HUES64 (cell line): ENCODE results near the gene EFHC1.
"Not testable (repeated sequence)": the region's sequence is repeated elsewhere in the genome, so short reads cannot be mapped to it uniquely, and the experiment has no call there.

Experiments
- H3K27ac ChIP-seq: 2 replicates; pipeline ENCODE4 v1.7.0; 2013; ENCODE audit warnings: low read depth, low read length, inconsistent platforms
- H3K27me3 ChIP-seq: 2 replicates; pipeline ENCODE4 v1.6.1; 2013; ENCODE audit warnings: mild to moderate bottlenecking, low read length; ENCODE audit not compliant: insufficient read depth
- H3K36me3 ChIP-seq: 2 replicates; pipeline ENCODE4 v1.6.1; 2013; ENCODE audit warnings: mild to moderate bottlenecking, low read length; ENCODE audit not compliant: insufficient read depth
- H3K4me1 ChIP-seq: 2 replicates; pipeline ENCODE4 v1.6.1; 2013; ENCODE audit warnings: mild to moderate bottlenecking, low read length, moderate library complexity; ENCODE audit not compliant: insufficient read depth
- H3K4me3 ChIP-seq: 2 replicates; pipeline ENCODE4 v1.5.1; 2013; ENCODE audit warnings: mild to moderate bottlenecking, low read length, moderate library complexity
- H3K9ac ChIP-seq: 2 replicates; pipeline ENCODE4 v1.6.1; 2013; ENCODE audit warnings: mild to moderate bottlenecking, low read depth, low read length
- H3K9me3 ChIP-seq: 2 replicates; pipeline ENCODE4 v1.6.1; 2013; ENCODE audit warnings: low read depth, low read length; ENCODE audit not compliant: insufficient read depth
- whole genome bisulfite sequencing: fragments of 150-250, 120-280 bp; methylation state at CpG from one replicate; pipeline ENCODE4 v1.1.7; 2013; ENCODE audit warnings: missing lambda C conversion rate; 5-methylcytosine and 5-hydroxymethylcytosine counted together

EFHC1 gene

GRCh38 chr6:52438926-52439325 lies 18.8 kb downstream of the EFHC1 start:
- H3K27ac ChIP-seq: no peak overlapping the region
- no peaks in the 10 kb centered on the region for H3K4me1 ChIP-seq
- no peak overlapping the region for H3K9ac ChIP-seq
- H3K27me3 ChIP-seq: no peaks in the 10 kb centered on the region
- peaks cover 6% of the 10 kb centered on the region; the same call in 1 of the 2 replicates for H3K36me3 ChIP-seq
- H3K9me3 ChIP-seq: no peaks in the 10 kb centered on the region
- no CpG with 5 or more reads among the region's 2 CpGs for WGBS
- H3K4me3 ChIP-seq: no peak overlapping the region

GRCh38 chr6:52454556-52454955 lies 34.4 kb downstream of the EFHC1 start:
- Histone ChIP-seq H3K36me3 (no peaks in the 10 kb centered on the region), H3K4me1 (peaks cover 5% of the 10 kb centered on the region; the same call in 1 of the 2 replicates), H3K27me3 (no peaks in the 10 kb centered on the region), H3K9ac (no peak overlapping the region), H3K9me3 (peaks cover 9% of the 10 kb centered on the region; the same call in 1 of the 2 replicates), H3K4me3 (no peak overlapping the region), H3K27ac (no peak overlapping the region)
- 71% methylated on average over 2 of the region's 2 CpGs for WGBS

DNA sequence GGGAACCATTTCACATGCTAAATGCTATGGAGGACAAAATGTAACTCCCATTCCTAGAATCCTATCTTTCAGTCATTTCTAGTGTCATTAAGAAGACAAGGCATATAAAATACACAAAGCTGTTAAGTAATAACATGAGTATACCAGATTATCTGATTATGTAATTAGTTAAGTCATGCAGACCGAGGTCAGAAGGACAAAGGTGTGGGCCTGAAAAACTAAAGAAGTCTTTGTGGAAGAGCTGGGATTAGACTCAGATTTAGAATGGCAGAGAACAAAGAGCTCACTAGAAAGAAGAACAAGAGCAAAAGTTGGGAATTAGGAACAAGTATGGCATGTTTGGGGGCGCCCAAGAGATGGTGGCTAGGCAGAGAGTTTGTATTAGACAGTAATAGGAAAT lies 37.0 kb downstream of the EFHC1 start:
- H3K4me3 ChIP-seq: no peak overlapping the region
- peaks cover 5% of the 10 kb centered on the region; the same call in 1 of the 2 replicates for H3K4me1 ChIP-seq
- H3K27me3 ChIP-seq: no peaks in the 10 kb centered on the region
- no peak overlapping the region for H3K27ac ChIP-seq
- no peak overlapping the region for H3K9ac ChIP-seq
- H3K36me3 ChIP-seq: no peaks in the 10 kb centered on the region
- 90% methylated on average over 2 of the region's 2 CpGs for WGBS
- H3K9me3 ChIP-seq: no peaks in the 10 kb centered on the region

GRCh38 chr6:52461194-52461593 lies 41.1 kb downstream of the EFHC1 start:
- not testable (repeated sequence) for H3K9me3 ChIP-seq, H3K36me3 ChIP-seq, H3K27me3 ChIP-seq, H3K4me1 ChIP-seq, H3K4me3 ChIP-seq, H3K27ac ChIP-seq, H3K9ac ChIP-seq
- WGBS: 96% methylated on average over 2 of the region's 2 CpGs

GRCh38 chr6:52474173-52474572 lies 54.0 kb downstream of the EFHC1 start:
- H3K4me1 ChIP-seq: no peaks in the 10 kb centered on the region
- no peaks in the 10 kb centered on the region for H3K36me3 ChIP-seq
- H3K9me3 ChIP-seq: no peaks in the 10 kb centered on the region
- H3K4me3 ChIP-seq: no peak overlapping the region
- 93% methylated on average over 2 of the region's 4 CpGs for WGBS
- no peak overlapping the region for H3K9ac ChIP-seq
- H3K27ac ChIP-seq: no peak overlapping the region
- H3K27me3 ChIP-seq: no peaks in the 10 kb centered on the region

DNA sequence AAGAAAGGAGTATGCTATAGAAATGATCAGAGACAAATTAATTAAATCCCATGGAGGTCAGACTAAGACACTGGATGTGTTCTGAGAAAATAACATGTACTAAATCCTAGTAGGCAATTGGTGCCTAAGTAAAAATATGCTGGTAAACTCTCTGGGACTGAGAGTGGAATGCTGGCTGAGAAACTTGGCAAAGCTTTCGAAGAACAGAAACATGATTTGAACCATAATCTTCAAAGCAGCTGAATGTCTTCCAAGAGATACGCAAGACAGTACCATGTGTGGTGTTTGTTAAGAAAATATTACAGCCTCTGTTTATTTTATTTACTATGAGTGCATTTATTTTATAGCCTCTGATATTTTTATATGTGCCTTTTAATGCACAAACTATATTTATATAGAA lies 55.2 kb downstream of the EFHC1 start:
- H3K4me3 ChIP-seq: no peak overlapping the region
- whole genome bisulfite sequencing: 92% methylated on average over 1 of the region's 2 CpGs
- H3K4me1 ChIP-seq: no peaks in the 10 kb centered on the region
- no peaks in the 10 kb centered on the region for H3K36me3 ChIP-seq
- no peaks in the 10 kb centered on the region for H3K9me3 ChIP-seq
- no peak overlapping the region for H3K9ac ChIP-seq
- H3K27me3 ChIP-seq: no peaks in the 10 kb centered on the region
- no peak overlapping the region for H3K27ac ChIP-seq

GRCh38 chr6:52482903-52483670 lies 62.9 kb downstream of the EFHC1 start:
- H3K9me3 ChIP-seq: no peaks in the 10 kb centered on the region
- no peaks in the 10 kb centered on the region; the same call in 1 of the 2 replicates for H3K4me1 ChIP-seq
- H3K4me3 ChIP-seq: no peak overlapping the region
- H3K36me3 ChIP-seq: no peaks in the 10 kb centered on the region
- no peak overlapping the region for H3K27ac ChIP-seq
- 94% methylated on average over 6 of the region's 7 CpGs for whole genome bisulfite sequencing
- H3K27me3 ChIP-seq: no peaks in the 10 kb centered on the region
- no peak overlapping the region for H3K9ac ChIP-seq

DNA sequence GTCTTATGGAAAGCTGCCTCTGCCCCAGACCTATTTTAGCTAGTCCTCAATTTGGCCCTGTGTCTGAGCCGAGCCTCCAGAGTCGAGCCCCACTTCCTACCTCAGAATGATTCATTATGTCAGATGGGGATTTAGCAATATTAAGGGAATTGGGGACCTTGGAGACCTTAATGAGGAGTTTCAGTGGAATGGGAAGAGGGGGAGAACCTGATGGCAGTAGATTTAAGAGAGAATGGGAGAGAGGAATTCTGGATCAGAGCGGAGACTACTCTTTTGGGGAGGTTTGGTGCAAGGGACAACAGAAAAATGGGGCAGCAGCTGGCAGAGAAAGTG lies 63.5 kb downstream of the EFHC1 start:
- no peaks in the 10 kb centered on the region for H3K27me3 ChIP-seq
- no peak overlapping the region for H3K4me3 ChIP-seq
- 98% methylated on average over 2 of the region's 3 CpGs for WGBS
- H3K9me3 ChIP-seq: no peaks in the 10 kb centered on the region
- H3K9ac ChIP-seq: no peak overlapping the region
- no peak overlapping the region for H3K27ac ChIP-seq
- no peaks in the 10 kb centered on the region; the same call in 1 of the 2 replicates for H3K4me1 ChIP-seq
- H3K36me3 ChIP-seq: no peaks in the 10 kb centered on the region

DNA sequence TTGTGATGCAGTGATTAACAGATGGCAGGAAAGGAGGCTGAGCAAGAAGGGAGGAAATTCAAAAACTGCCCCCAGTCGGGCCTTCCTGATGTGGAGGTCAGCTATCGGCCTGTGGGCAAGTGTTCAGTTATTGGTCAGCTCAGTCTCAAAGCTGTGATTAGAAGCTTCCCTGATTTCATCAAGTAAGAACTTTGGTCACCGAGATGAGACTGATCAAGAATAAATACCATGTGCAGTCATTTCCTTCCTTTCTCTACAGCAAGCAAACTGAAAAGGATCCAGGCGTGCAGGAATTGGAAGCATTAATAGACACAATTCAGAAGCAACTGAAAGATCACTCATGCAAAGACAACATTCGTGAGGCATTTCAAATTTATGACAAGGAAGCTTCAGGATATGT lies 69.7 kb downstream of the EFHC1 start:
- H3K4me1 ChIP-seq: no peaks in the 10 kb centered on the region; the same call in 1 of the 2 replicates
- H3K4me3 ChIP-seq: no peak overlapping the region
- H3K9me3 ChIP-seq: peaks cover 3% of the 10 kb centered on the region; the same call in 1 of the 2 replicates
- H3K27me3 ChIP-seq: no peaks in the 10 kb centered on the region
- no peaks in the 10 kb centered on the region; the same call in 1 of the 2 replicates for H3K36me3 ChIP-seq
- 94% methylated on average over 5 of the region's 5 CpGs for WGBS
- no peak overlapping the region for H3K27ac ChIP-seq
- H3K9ac ChIP-seq: no peak overlapping the region

- Histone ChIP-seq H3K4me1 (no peaks in the 10 kb centered on the region), H3K27me3 (no peaks in the 10 kb centered on the region), H3K9ac (no peak overlapping the region), H3K36me3 (no peaks in the 10 kb centered on the region; the same call in 1 of the 2 replicates), H3K4me3 (no peak overlapping the region), H3K9me3 (peaks cover 3% of the 10 kb centered on the region; the same call in 1 of the 2 replicates), H3K27ac (no peak overlapping the region)
- WGBS: 96% methylated on average over 14 of the region's 14 CpGs
Observed at GRCh38 chr6:52491203-52492069, 71.3 kb downstream of the EFHC1 start.

GRCh38 chr6:52493669-52494068 lies 73.5 kb downstream of the EFHC1 start:
- no peaks in the 10 kb centered on the region; the same call in 1 of the 2 replicates for H3K36me3 ChIP-seq
- H3K9ac ChIP-seq: no peak overlapping the region
- no peak overlapping the region for H3K4me3 ChIP-seq
- H3K4me1 ChIP-seq: peaks cover 4% of the 10 kb centered on the region; the same call in 1 of the 2 replicates
- 91% methylated on average over 3 of the region's 3 CpGs for WGBS
- no peak overlapping the region for H3K27ac ChIP-seq
- H3K9me3 ChIP-seq: peaks cover 3% of the 10 kb centered on the region; the same call in 1 of the 2 replicates
- no peaks in the 10 kb centered on the region for H3K27me3 ChIP-seq
